Liver (tissue), 9 donors: ENCODE results near the gene ENTREP3. TPM values are rescaled to one million over a fixed set of nuclear protein-coding genes. Genes with fewer than 3 reads are reported as not detected.

Experiments used
- DNase-seq: peaks from one replicate; pipeline ENCODE4 v3.0.0-alpha.2; 2017; ENCODE audit warnings: low spot score
- H3K27ac ChIP-seq, 2 donors: one replicate each; pipeline ENCODE4 v1.7.0; 2013; ENCODE audit warnings: inconsistent platforms in 2 of 2, low read length in 2 of 2, control low read depth in 1 of 2, low read depth in 1 of 2, mild to moderate bottlenecking in 1 of 2
- H3K27me3 ChIP-seq, 4 donors: one replicate each; pipeline versions ENCODE4 v1.6.1 to v1.7.0; 2013; ENCODE audit warnings: low read length in 3 of 4, inconsistent platforms in 1 of 4, mild to moderate bottlenecking in 1 of 4, moderate library complexity in 1 of 4; ENCODE audit not compliant: control insufficient read depth in 4 of 4, insufficient read depth in 4 of 4
- H3K36me3 ChIP-seq, 4 donors: one replicate each; pipeline versions ENCODE4 v1.6.1 to v1.7.0; 2013; ENCODE audit warnings: low read length in 3 of 4, mild to moderate bottlenecking in 3 of 4, low read depth in 1 of 4, moderate library complexity in 1 of 4; ENCODE audit not compliant: control insufficient read depth in 4 of 4, insufficient read depth in 3 of 4
- H3K4me1 ChIP-seq, 4 donors: one replicate each; pipeline versions ENCODE4 v1.6.1 to v1.7.0; 2013; ENCODE audit warnings: low read length in 3 of 4, mild to moderate bottlenecking in 3 of 4, moderate library complexity in 1 of 4; ENCODE audit not compliant: control insufficient read depth in 4 of 4, insufficient read depth in 4 of 4
- H3K4me3 ChIP-seq, 3 donors: one replicate each; pipeline versions ENCODE4 v1.6.1 to v1.7.0; 2013; ENCODE audit warnings: low read length in 3 of 3, control low read depth in 1 of 3, low read depth in 1 of 3, mild to moderate bottlenecking in 1 of 3
- H3K9ac ChIP-seq, 2 donors: one replicate each; pipeline ENCODE4 v1.7.0; 2013; ENCODE audit warnings: low read length in 2 of 2, mild to moderate bottlenecking in 2 of 2, moderate library complexity in 2 of 2, control low read depth in 1 of 2, low read depth in 1 of 2
- H3K9me3 ChIP-seq, 4 donors: one replicate each; pipeline versions ENCODE4 v1.6.1 to v1.7.0; 2013; ENCODE audit warnings: low read length in 3 of 4; ENCODE audit not compliant: control insufficient read depth in 4 of 4
- FOXA1 ChIP-seq: IDR thresholded peaks from 2 replicates; pipeline ENCODE4 v1.6.1; 2016; ENCODE audit warnings: antibody characterized with exemption
- GABPA ChIP-seq, 2 donors: IDR thresholded peaks in 1 of 2; conservative IDR thresholded peaks in 1 of 2; 2 replicates each; pipeline ENCODE4 v1.6.1; 2016; ENCODE audit warnings: antibody characterized with exemption in 2 of 2, mild to moderate bottlenecking in 1 of 2, moderate library complexity in 1 of 2
- HNF4A ChIP-seq, 2 donors: conservative IDR thresholded peaks; 2 replicates each; pipeline ENCODE4 v1.6.1; 2016; ENCODE audit warnings: antibody characterized with exemption in 2 of 2, mild to moderate bottlenecking in 2 of 2
- JUND ChIP-seq, 2 donors: IDR thresholded peaks; 2 replicates each; pipeline ENCODE4 v1.6.1; 2016; ENCODE audit warnings: antibody characterized with exemption in 2 of 2
- MAX ChIP-seq: IDR thresholded peaks from 2 replicates; pipeline ENCODE4 v1.6.1; 2016; ENCODE audit warnings: antibody characterized with exemption
- NR2F2 ChIP-seq: IDR thresholded peaks from 2 replicates; pipeline ENCODE4 v1.6.1; 2016; ENCODE audit warnings: antibody characterized with exemption
- RAD21 ChIP-seq, 2 donors: IDR thresholded peaks; 2 replicates each; pipeline ENCODE4 v1.6.1; 2016; ENCODE audit warnings: antibody characterized with exemption in 2 of 2, mild to moderate bottlenecking in 2 of 2
- RXRA ChIP-seq, 2 donors: IDR thresholded peaks; 2 replicates each; pipeline ENCODE4 v1.6.1; 2017 to 2018; ENCODE audit warnings: antibody characterized with exemption in 2 of 2, mild to moderate bottlenecking in 1 of 2
- TAF1 ChIP-seq: conservative IDR thresholded peaks from 2 replicates; pipeline ENCODE4 v1.6.1; 2016; ENCODE audit warnings: antibody characterized with exemption, mild to moderate bottlenecking
- YY1 ChIP-seq: IDR thresholded peaks from 2 replicates; pipeline ENCODE4 v1.6.1; 2016; ENCODE audit warnings: antibody characterized with exemption, mild to moderate bottlenecking
- WGBS: extraction: QIAGEN DNeasy Blood & Tissue Kit; methylation state at CpG from one replicate; pipeline ENCODE4 v1.1.7; 2013; 5-methylcytosine and 5-hydroxymethylcytosine counted together
- polyA plus RNA-seq, 2 donors: library from polyadenylated mRNA; stranded (reverse) in 1 of 2; unstranded in 1 of 2; fragments of 200-250 nt in 1 of 2; fragments of >200 nt in 1 of 2; fragmentation: Nextera tagmentation in 1 of 2; extraction: Ambion mirVana in 1 of 2; gene quantifications; one replicate each; pipeline versions ENCODE4 v1.2.1 to v1.2.3, GENCODE V29; 2013 to 2015
- total RNA-seq, 2 donors: library from RNA; depleted of rRNA; stranded (reverse); fragments of >200 nt; gene quantifications; one replicate each; pipeline ENCODE4 v1.2.3, GENCODE V29; 2014
- TF ChIP-seq, protein P1 (sequence below): IDR thresholded peaks from 2 replicates; pipeline ENCODE4 v1.6.1; 2016; ENCODE audit warnings: antibody characterized with exemption
- TF ChIP-seq, protein P2 (sequence below): fragments of 150-350 bp; IDR thresholded peaks from 2 replicates; pipeline ENCODE4 v1.5.1; 2017; ENCODE audit warnings: improper control_type of control experiment, low read depth, low read length; ENCODE audit not compliant: missing input control
- TF ChIP-seq, protein P3 (sequence below): IDR thresholded peaks from 2 replicates; pipeline ENCODE4 v1.6.1; 2016; ENCODE audit warnings: antibody characterized with exemption, mild to moderate bottlenecking
- TF ChIP-seq, protein P4 (sequence below): IDR thresholded peaks from 2 replicates; pipeline ENCODE4 v1.6.1; 2016; ENCODE audit warnings: antibody characterized with exemption
- donor health status: healthy.
- donor health status: healthy.
- donor health status: healthy.
- donor health status: healthy.
- donor health status: healthy.

Gene ENTREP3
- total and polyA plus RNA-seq, 4 donors = 2.8 to 7.9 (median 3.5) TPM

GRCh38 chr1:155300024-155300423 lies 44.7 kb upstream of the ENTREP3 start:
- Histone ChIP-seq H3K27me3 (no peaks in the 10 kb centered on the region), H3K36me3 (peaks cover 0 to 11% (median 5%) of the 10 kb centered on the region in 4 donors), H3K27ac (peak overlapping the region; percentile 59 to 88), H3K9me3 (no peaks in the 10 kb centered on the region), H3K4me1 (peaks cover under 1 to 24% (median 13%) of the 10 kb centered on the region in 4 donors), H3K4me3 (peak overlapping the region in 2 of 3 donors; percentile 50 to 56), H3K9ac (no peak overlapping the region)
- TF ChIP-seq HNF4A (conservative IDR thresholded peaks at IDR 0.05) (no peak), GABPA (IDR thresholded peaks at IDR 0.05 in 1 of 2, conservative IDR thresholded peaks at IDR 0.05 in 1 of 2) (no peak), NR2F2 (no peak), YY1 (no peak), RAD21 (IDR thresholded peaks at IDR 0.05) (no peak), MAX (no peak)
- TF ChIP-seq, protein P1, sequence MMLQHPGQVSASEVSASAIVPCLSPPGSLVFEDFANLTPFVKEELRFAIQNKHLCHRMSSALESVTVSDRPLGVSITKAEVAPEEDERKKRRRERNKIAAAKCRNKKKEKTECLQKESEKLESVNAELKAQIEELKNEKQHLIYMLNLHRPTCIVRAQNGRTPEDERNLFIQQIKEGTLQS = no peak
- TF ChIP-seq, protein P2, sequence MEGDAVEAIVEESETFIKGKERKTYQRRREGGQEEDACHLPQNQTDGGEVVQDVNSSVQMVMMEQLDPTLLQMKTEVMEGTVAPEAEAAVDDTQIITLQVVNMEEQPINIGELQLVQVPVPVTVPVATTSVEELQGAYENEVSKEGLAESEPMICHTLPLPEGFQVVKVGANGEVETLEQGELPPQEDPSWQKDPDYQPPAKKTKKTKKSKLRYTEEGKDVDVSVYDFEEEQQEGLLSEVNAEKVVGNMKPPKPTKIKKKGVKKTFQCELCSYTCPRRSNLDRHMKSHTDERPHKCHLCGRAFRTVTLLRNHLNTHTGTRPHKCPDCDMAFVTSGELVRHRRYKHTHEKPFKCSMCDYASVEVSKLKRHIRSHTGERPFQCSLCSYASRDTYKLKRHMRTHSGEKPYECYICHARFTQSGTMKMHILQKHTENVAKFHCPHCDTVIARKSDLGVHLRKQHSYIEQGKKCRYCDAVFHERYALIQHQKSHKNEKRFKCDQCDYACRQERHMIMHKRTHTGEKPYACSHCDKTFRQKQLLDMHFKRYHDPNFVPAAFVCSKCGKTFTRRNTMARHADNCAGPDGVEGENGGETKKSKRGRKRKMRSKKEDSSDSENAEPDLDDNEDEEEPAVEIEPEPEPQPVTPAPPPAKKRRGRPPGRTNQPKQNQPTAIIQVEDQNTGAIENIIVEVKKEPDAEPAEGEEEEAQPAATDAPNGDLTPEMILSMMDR = no peak
- DNase-seq = no peak
- 46% methylated on average over 8 of the region's 8 CpGs for WGBS

GRCh38 chr1:155297384-155297783 lies 42.1 kb upstream of the ENTREP3 start:
- no peak overlapping the region for H3K27ac ChIP-seq
- TF ChIP-seq JUND (IDR thresholded peaks at IDR 0.05) (no peak), YY1 (no peak), RXRA (IDR thresholded peaks at IDR 0.05) (no peak), TAF1 (no peak), FOXA1 (no peak), NR2F2 (no peak), MAX (no peak), RAD21 (IDR thresholded peaks at IDR 0.05) (no peak)
- TF ChIP-seq, protein P3, sequence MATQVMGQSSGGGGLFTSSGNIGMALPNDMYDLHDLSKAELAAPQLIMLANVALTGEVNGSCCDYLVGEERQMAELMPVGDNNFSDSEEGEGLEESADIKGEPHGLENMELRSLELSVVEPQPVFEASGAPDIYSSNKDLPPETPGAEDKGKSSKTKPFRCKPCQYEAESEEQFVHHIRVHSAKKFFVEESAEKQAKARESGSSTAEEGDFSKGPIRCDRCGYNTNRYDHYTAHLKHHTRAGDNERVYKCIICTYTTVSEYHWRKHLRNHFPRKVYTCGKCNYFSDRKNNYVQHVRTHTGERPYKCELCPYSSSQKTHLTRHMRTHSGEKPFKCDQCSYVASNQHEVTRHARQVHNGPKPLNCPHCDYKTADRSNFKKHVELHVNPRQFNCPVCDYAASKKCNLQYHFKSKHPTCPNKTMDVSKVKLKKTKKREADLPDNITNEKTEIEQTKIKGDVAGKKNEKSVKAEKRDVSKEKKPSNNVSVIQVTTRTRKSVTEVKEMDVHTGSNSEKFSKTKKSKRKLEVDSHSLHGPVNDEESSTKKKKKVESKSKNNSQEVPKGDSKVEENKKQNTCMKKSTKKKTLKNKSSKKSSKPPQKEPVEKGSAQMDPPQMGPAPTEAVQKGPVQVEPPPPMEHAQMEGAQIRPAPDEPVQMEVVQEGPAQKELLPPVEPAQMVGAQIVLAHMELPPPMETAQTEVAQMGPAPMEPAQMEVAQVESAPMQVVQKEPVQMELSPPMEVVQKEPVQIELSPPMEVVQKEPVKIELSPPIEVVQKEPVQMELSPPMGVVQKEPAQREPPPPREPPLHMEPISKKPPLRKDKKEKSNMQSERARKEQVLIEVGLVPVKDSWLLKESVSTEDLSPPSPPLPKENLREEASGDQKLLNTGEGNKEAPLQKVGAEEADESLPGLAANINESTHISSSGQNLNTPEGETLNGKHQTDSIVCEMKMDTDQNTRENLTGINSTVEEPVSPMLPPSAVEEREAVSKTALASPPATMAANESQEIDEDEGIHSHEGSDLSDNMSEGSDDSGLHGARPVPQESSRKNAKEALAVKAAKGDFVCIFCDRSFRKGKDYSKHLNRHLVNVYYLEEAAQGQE = no peak
- TF ChIP-seq, protein P2 = no peak
- TF ChIP-seq, protein P4, sequence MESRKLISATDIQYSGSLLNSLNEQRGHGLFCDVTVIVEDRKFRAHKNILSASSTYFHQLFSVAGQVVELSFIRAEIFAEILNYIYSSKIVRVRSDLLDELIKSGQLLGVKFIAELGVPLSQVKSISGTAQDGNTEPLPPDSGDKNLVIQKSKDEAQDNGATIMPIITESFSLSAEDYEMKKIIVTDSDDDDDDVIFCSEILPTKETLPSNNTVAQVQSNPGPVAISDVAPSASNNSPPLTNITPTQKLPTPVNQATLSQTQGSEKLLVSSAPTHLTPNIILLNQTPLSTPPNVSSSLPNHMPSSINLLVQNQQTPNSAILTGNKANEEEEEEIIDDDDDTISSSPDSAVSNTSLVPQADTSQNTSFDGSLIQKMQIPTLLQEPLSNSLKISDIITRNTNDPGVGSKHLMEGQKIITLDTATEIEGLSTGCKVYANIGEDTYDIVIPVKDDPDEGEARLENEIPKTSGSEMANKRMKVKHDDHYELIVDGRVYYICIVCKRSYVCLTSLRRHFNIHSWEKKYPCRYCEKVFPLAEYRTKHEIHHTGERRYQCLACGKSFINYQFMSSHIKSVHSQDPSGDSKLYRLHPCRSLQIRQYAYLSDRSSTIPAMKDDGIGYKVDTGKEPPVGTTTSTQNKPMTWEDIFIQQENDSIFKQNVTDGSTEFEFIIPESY = no peak
- TF ChIP-seq, protein P1 = no peak
- H3K9ac ChIP-seq = no peak overlapping the region
- no peak for DNase-seq
- no peak overlapping the region for H3K4me3 ChIP-seq
- WGBS = 89% methylated on average over 7 of the region's 7 CpGs
- H3K27me3 ChIP-seq = no peaks in the 10 kb centered on the region
- no peaks in the 10 kb centered on the region for H3K9me3 ChIP-seq
- peaks cover 0 to 33% (median 19%) of the 10 kb centered on the region in 4 donors for H3K36me3 ChIP-seq
- peaks cover 0 to 28% (median 13%) of the 10 kb centered on the region in 4 donors for H3K4me1 ChIP-seq
